OCI-LY3 (cell line): ENCODE data around the gene MAMDC4.

Experiments used
- H2AFZ ChIP-seq: fragments of 200-600, 300-600 bp; shearing (Covaris generic); 2 replicates; pipeline ENCODE4 v1.6.0; 2014; ENCODE audit warnings: antibody characterized with exemption, low read depth, low read length
- H3K27ac ChIP-seq: fragments of 200-600, 300-600 bp; sonication (generic); 2 replicates; pipeline ENCODE4 v1.5.1; 2014; ENCODE audit warnings: mild to moderate bottlenecking, low read length, moderate library complexity, mixed read lengths
- H3K27me3 ChIP-seq: fragments of 200-600, 300-600 bp; sonication (generic); 2 replicates; pipeline ENCODE4 v1.6.1; 2014; ENCODE audit warnings: low read depth, low read length, mixed read lengths
- H3K36me3 ChIP-seq: fragments of 200-600, 300-600 bp; sonication (generic); replicated peaks from 2 replicates; pipeline ENCODE3; 2014; ENCODE audit warnings: low read depth, low read length, mixed read lengths
- H3K4me1 ChIP-seq: fragments of 300-600, 200-600 bp; sonication (generic); 2 replicates; pipeline ENCODE4 v1.6.1; 2014; ENCODE audit warnings: low read length, mixed read lengths
- H3K4me2 ChIP-seq: fragments of 200-600, 300-600 bp; sonication (generic); 2 replicates; pipeline ENCODE4 v1.6.1; 2014; ENCODE audit warnings: low read length, mixed read lengths
- H3K4me3 ChIP-seq: fragments of 300-600, 200-600 bp; sonication (generic); 2 replicates; pipeline ENCODE4 v1.5.1; 2014; ENCODE audit warnings: antibody characterized with exemption, mild to moderate bottlenecking, low read length, moderate library complexity
- H3K79me2 ChIP-seq: fragments of 300-600, 200-600 bp; shearing (Covaris generic); 2 replicates; pipeline ENCODE4 v1.6.1; 2014; ENCODE audit warnings: mild to moderate bottlenecking, low read length, mixed read lengths
- H3K9ac ChIP-seq: fragments of 300-600, 200-600 bp; shearing (Covaris generic); 2 replicates; pipeline ENCODE4 v1.6.0; 2014; ENCODE audit warnings: mild to moderate bottlenecking, low read length, moderate library complexity
- H3K9me3 ChIP-seq: fragments of 200-600, 300-600 bp; shearing (Covaris generic); 2 replicates; pipeline ENCODE4 v1.6.1; 2014; ENCODE audit warnings: low read length, mixed read lengths; ENCODE audit not compliant: insufficient read depth
- H4K20me1 ChIP-seq: fragments of 200-600, 300-600 bp; sonication (generic); 2 replicates; pipeline ENCODE4 v1.6.1; 2016; ENCODE audit warnings: low read length, mixed read lengths; ENCODE audit not compliant: insufficient read depth
- CTCF ChIP-seq: fragments of 200-600, 300-600 bp; sonication (generic); IDR thresholded peaks from 2 replicates; pipeline ENCODE4 v1.5.1; 2014; ENCODE audit warnings: antibody characterized with exemption, low read length, low read depth
- EZH2phosphoT487 ChIP-seq: fragments of 200-600 bp; shearing (Covaris generic); IDR thresholded peaks from 2 replicates; pipeline ENCODE4 v1.6.1; 2018; ENCODE audit warnings: antibody characterized with exemption, mixed run types, low read depth

MAMDC4 gene

GRCh38 chr9:136824496-136825225 is 27.5 kb upstream of the MAMDC4 start:
- Histone ChIP-seq H3K4me2 (no peak overlapping the region), H3K36me3 (peaks cover 28% of the 10 kb centered on the region), H2AFZ (no peak overlapping the region), H3K79me2 (peaks cover 28% of the 10 kb centered on the region), H3K9me3 (no peaks in the 10 kb centered on the region), H3K27me3 (no peaks in the 10 kb centered on the region), H3K4me1 (no peaks in the 10 kb centered on the region), H4K20me1 (0 out of 2 replicates have a peak, but pooled peaks cover 5% of the 10 kb centered on the region), H3K9ac (no peak overlapping the region), H3K4me3 (no peak overlapping the region), H3K27ac (no peak overlapping the region)
- TF ChIP-seq EZH2phosphoT487 (no peak), CTCF (no peak)

GRCh38 chr9:136825295-136826187 is 26.6 kb upstream of the MAMDC4 start:
- H3K36me3 ChIP-seq = peaks cover 35% of the 10 kb centered on the region
- peaks cover 19% of the 10 kb centered on the region for H3K79me2 ChIP-seq
- no peaks in the 10 kb centered on the region for H3K27me3 ChIP-seq
- H3K27ac ChIP-seq = no peak overlapping the region
- no peaks in the 10 kb centered on the region for H3K9me3 ChIP-seq
- H3K4me3 ChIP-seq = no peak overlapping the region
- no peak overlapping the region for H2AFZ ChIP-seq
- no peaks in the 10 kb centered on the region for H3K4me1 ChIP-seq
- no peak overlapping the region for H3K4me2 ChIP-seq
- TF ChIP-seq EZH2phosphoT487 (no peak), CTCF (no peak)
- H4K20me1 ChIP-seq = 0 out of 2 replicates have a peak, but pooled peaks cover 5% of the 10 kb centered on the region
- no peak overlapping the region for H3K9ac ChIP-seq

- no peak overlapping the region for H3K9ac ChIP-seq
- peaks cover 36% of the 10 kb centered on the region for H3K36me3 ChIP-seq
Measured at GRCh38 chr9:136826188-136826541, 26.0 kb upstream of the MAMDC4 start.

More at GRCh38 chr9:136826188-136826541, 26.0 kb upstream of the MAMDC4 start:
- Histone ChIP-seq H3K27me3 (no peaks in the 10 kb centered on the region), H3K4me1 (no peaks in the 10 kb centered on the region), H3K4me2 (no peak overlapping the region), H2AFZ (no peak overlapping the region), H3K27ac (no peak overlapping the region), H3K4me3 (no peak overlapping the region), H3K9me3 (no peaks in the 10 kb centered on the region), H3K79me2 (peaks cover 13% of the 10 kb centered on the region), H4K20me1 (0 out of 2 replicates have a peak, but pooled peaks cover 5% of the 10 kb centered on the region)
- no peak for TF ChIP-seq EZH2phosphoT487
- no peak for TF ChIP-seq CTCF
